Liver (tissue), 3 donors: ENCODE results near the gene RAB40AL.

ENCODE experiments used
- ATF3 ChIP-seq: IDR thresholded peaks from 2 replicates; pipeline ENCODE4 v1.6.1; 2016; ENCODE audit warnings: antibody characterized with exemption
- CTCF ChIP-seq: fragments of 150-350 bp; IDR thresholded peaks from 2 replicates; pipeline ENCODE4 v1.5.1; 2017; ENCODE audit warnings: improper control_type of control experiment, low read depth, low read length; ENCODE audit not compliant: missing input control
- FOXA1 ChIP-seq: IDR thresholded peaks from 2 replicates; pipeline ENCODE4 v1.6.1; 2016; ENCODE audit warnings: antibody characterized with exemption
- GABPA ChIP-seq, 2 donors: IDR thresholded peaks in 1 of 2; conservative IDR thresholded peaks in 1 of 2; 2 replicates each; pipeline ENCODE4 v1.6.1; 2016; ENCODE audit warnings: antibody characterized with exemption in 2 of 2, mild to moderate bottlenecking in 1 of 2, moderate library complexity in 1 of 2
- MAX ChIP-seq: IDR thresholded peaks from 2 replicates; pipeline ENCODE4 v1.6.1; 2016; ENCODE audit warnings: antibody characterized with exemption
- RAD21 ChIP-seq, 2 donors: IDR thresholded peaks; 2 replicates each; pipeline ENCODE4 v1.6.1; 2016; ENCODE audit warnings: antibody characterized with exemption in 2 of 2, mild to moderate bottlenecking in 2 of 2
- REST ChIP-seq: IDR thresholded peaks from 2 replicates; pipeline ENCODE4 v1.6.1; 2016; ENCODE audit warnings: antibody characterized with exemption, mild to moderate bottlenecking
- SP1 ChIP-seq: IDR thresholded peaks from 2 replicates; pipeline ENCODE4 v1.6.1; 2018; ENCODE audit warnings: antibody characterized with exemption, mild to moderate bottlenecking
- YY1 ChIP-seq: IDR thresholded peaks from 2 replicates; pipeline ENCODE4 v1.6.1; 2016; ENCODE audit warnings: antibody characterized with exemption, mild to moderate bottlenecking
- ZBTB33 ChIP-seq: IDR thresholded peaks from 2 replicates; pipeline ENCODE4 v1.6.1; 2016; ENCODE audit warnings: antibody characterized with exemption
- donor health status: healthy.
- donor health status: healthy.

GRCh38 chrX:102957751-102958150 is 20.7 kb downstream of the RAB40AL start:
- no peak for TF ChIP-seq CTCF
- no peak for TF ChIP-seq ZBTB33
- TF ChIP-seq RAD21 (IDR thresholded peaks at IDR 0.05): no peak
- no peak for TF ChIP-seq SP1
- no peak for TF ChIP-seq YY1
- TF ChIP-seq GABPA (IDR thresholded peaks at IDR 0.05 in 1 of 2, conservative IDR thresholded peaks at IDR 0.05 in 1 of 2): no peak
- TF ChIP-seq FOXA1: no peak
- TF ChIP-seq ATF3: no peak
- TF ChIP-seq MAX: no peak
- no peak for TF ChIP-seq REST
